ENCODE results near the gene TMEM217. TPM values are rescaled to one million over a fixed set of nuclear protein-coding genes. Genes with fewer than 3 reads are reported as not detected.

The TMEM217 gene
- total RNA-seq, 4 donors from 2014 or later: 1.4 to 4.7 (median 2.0) TPM

DNA sequence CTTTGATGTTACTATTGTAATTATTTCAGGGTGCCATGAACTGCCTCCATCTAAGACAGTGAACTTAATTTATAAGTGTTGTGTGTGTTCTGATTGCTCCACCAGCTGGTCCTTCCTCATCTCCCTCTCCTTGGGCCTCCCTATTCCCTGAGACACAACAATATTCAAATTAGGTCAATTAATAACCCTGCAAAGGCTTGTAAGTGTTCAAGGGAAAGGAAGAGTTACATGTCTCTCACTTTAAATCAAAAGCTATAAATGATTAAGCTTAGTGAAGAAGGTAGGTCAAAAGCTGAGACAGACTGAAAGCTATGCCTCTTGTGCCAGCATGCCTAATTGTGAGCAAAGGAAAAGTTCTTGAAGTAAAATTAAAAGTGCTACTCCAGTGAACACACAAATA, 35.5 kb upstream of the TMEM217 start:
- H3K27me3 ChIP-seq: no peaks in the 10 kb centered on the region
- peaks cover 4 to 100% (median 7%) of the 10 kb centered on the region in 3 donors for H3K36me3 ChIP-seq
- no peak for DNase-seq
- no peaks in the 10 kb centered on the region for H3K9me3 ChIP-seq
- H3K4me3 ChIP-seq: no peak overlapping the region
- H3K4me1 ChIP-seq: no peaks in the 10 kb centered on the region
- TF ChIP-seq, protein P1, sequence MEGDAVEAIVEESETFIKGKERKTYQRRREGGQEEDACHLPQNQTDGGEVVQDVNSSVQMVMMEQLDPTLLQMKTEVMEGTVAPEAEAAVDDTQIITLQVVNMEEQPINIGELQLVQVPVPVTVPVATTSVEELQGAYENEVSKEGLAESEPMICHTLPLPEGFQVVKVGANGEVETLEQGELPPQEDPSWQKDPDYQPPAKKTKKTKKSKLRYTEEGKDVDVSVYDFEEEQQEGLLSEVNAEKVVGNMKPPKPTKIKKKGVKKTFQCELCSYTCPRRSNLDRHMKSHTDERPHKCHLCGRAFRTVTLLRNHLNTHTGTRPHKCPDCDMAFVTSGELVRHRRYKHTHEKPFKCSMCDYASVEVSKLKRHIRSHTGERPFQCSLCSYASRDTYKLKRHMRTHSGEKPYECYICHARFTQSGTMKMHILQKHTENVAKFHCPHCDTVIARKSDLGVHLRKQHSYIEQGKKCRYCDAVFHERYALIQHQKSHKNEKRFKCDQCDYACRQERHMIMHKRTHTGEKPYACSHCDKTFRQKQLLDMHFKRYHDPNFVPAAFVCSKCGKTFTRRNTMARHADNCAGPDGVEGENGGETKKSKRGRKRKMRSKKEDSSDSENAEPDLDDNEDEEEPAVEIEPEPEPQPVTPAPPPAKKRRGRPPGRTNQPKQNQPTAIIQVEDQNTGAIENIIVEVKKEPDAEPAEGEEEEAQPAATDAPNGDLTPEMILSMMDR (IDR thresholded peaks at IDR 0.05): no peak
- no peak for TF ChIP-seq POLR2A (IDR thresholded peaks at IDR 0.05)
- intact Hi-C loops (cut with DNase I): no loop called here
- H3K27ac ChIP-seq: no peak overlapping the region

DNA sequence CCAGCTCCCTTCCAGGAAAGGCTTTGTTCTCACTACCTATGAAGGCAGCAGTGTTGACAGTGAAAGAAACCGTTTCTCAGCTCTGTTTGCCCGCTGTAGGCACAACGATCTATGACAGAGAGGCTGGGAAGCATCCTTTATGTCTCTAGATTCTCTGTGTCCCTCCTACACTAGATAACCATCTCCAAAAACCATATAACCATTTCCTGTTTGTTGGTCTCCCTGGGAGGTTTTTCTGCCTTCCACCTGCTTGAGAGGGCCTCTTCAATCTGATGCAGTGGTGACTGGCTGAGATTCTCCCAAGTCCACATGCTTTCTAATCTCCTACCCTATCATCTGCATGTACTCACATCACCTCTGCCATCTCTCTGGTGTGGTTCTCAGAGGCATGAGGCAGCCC, 32.0 kb upstream of the TMEM217 start:
- Histone ChIP-seq H3K4me3 (no peak overlapping the region), H3K27me3 (no peaks in the 10 kb centered on the region), H3K4me1 (no peaks in the 10 kb centered on the region), H3K27ac (no peak overlapping the region), H3K36me3 (peaks cover under 1 to 100% (median 21%) of the 10 kb centered on the region in 3 donors), H3K9me3 (no peaks in the 10 kb centered on the region)
- intact Hi-C loops (cut with DNase I): no loop called here
- no peak for DNase-seq
- WGBS, 2 donors: 83 to 93% methylated on average over 3 of the region's 3 CpGs
- TF ChIP-seq, protein P1 (IDR thresholded peaks at IDR 0.05): no peak
- no peak for TF ChIP-seq POLR2A (IDR thresholded peaks at IDR 0.05)

DNA sequence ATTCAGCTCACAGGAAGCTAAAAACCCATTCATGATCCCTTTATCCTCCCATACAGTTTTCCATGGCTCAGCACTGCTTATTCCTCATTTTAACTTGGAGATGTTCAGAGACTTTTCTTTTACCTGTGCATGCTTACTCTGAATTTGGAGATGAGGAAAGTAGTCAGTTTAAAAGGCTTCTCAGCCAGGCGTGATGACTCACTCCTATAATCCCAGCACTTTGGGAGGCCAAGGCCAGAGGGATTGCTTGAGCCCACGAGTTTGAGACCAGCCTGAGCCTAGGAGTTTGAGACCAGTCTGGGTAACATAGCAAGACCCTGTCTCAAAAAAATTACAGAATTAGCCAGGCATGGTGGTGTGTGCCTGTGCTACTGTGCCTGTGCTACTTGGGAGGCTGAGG, 30.3 kb upstream of the TMEM217 start:
- Histone ChIP-seq H3K4me1 (peaks cover 0 to 11% (median 3%) of the 10 kb centered on the region in 3 donors), H3K36me3 (peaks cover 11 to 100% (median 25%) of the 10 kb centered on the region in 3 donors), H3K4me3 (no peak overlapping the region), H3K27me3 (no peaks in the 10 kb centered on the region), H3K9me3 (no peaks in the 10 kb centered on the region), H3K27ac (no peak overlapping the region)
- 56 to 83% methylated on average over 1 to 2 of the region's 2 CpGs for WGBS, 2 donors
- intact Hi-C loops (cut with DNase I): no loop called here
- TF ChIP-seq POLR2A (IDR thresholded peaks at IDR 0.05): no peak
- TF ChIP-seq, protein P1 (IDR thresholded peaks at IDR 0.05): no peak
- DNase-seq: no peak

DNA sequence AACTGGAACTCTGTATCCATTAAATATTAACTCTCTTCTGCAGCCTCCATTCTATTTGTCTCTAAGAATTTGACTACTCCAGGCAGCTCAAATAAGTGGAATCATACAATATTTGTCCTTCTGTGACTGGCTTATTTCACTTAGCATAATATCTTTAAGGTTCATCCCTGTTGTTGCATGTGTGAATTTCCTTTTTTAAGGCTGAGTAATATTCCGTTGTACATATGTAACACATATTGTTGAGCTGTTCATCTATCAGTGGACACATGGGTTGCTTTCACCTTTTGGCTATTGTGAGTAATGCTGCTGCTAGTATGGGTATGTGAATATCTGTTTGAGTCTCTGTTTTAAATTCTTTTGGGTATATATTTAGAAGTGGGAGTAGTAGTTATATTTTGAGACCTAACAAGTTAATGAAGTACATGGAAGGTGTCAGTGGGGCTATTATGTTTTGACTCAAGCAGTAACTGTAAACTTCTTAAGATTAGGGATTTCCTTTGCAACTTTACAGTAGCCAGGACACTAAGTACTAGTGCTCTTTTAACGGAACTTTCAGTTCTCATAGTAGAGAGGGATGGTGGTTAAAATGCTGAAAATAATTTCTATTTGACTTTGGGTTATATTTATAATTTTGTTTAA, 29.7 kb upstream of the TMEM217 start:
- H3K4me1 ChIP-seq: peaks cover 0 to 11% (median 3%) of the 10 kb centered on the region in 3 donors
- TF ChIP-seq, protein P1 (IDR thresholded peaks at IDR 0.05): no peak
- no peak for TF ChIP-seq POLR2A (IDR thresholded peaks at IDR 0.05)
- intact Hi-C loops (cut with DNase I): no loop called here
- no peak for DNase-seq
- H3K27ac ChIP-seq: no peak overlapping the region
- H3K27me3 ChIP-seq: no peaks in the 10 kb centered on the region
- H3K36me3 ChIP-seq: peaks cover 11 to 100% (median 25%) of the 10 kb centered on the region in 3 donors
- no peaks in the 10 kb centered on the region for H3K9me3 ChIP-seq
- H3K4me3 ChIP-seq: no peak overlapping the region
- WGBS, 2 donors: 83 to 96% methylated on average over 2 of the region's 2 CpGs

DNA sequence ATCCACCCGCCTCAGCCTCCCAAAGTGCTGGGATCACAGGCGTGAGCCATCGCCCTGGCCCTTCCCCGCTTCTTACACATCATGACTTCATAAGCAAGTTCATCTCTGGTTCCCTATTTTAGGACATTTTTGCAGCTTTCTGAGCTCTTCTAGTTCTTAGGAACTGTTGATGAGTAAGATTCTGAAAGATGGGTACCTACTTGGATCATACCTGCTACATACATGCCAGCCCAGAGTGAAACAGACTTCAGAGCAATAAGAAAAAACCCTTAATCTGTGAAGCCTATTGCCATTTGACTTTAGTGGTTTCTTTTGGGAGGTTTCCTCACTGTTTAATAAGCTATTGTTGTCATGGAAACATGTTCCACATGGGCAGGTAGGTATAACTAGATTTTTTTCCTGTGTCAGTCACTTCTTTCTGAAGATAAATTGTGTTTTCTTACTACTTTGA, 27.9 kb upstream of the TMEM217 start:
- H3K9me3 ChIP-seq: no peaks in the 10 kb centered on the region
- no peak overlapping the region for H3K27ac ChIP-seq
- TF ChIP-seq, protein P1 (IDR thresholded peaks at IDR 0.05): no peak
- WGBS, 2 donors: 92 to 97% methylated on average over 4 of the region's 4 CpGs
- DNase-seq: no peak
- peaks cover 0 to 11% (median 3%) of the 10 kb centered on the region in 3 donors for H3K4me1 ChIP-seq
- intact Hi-C loops (cut with DNase I): no loop called here
- no peak overlapping the region for H3K4me3 ChIP-seq
- peaks cover 11 to 100% (median 18%) of the 10 kb centered on the region in 3 donors for H3K36me3 ChIP-seq
- no peaks in the 10 kb centered on the region for H3K27me3 ChIP-seq

Measured in esophagus squamous epithelium (tissue), 5 donors.